Measurements from ENCODE around the gene MMS19. TPM values are rescaled to one million over a fixed set of nuclear protein-coding genes. Genes with fewer than 3 reads are reported as not detected.
"Not testable (repeated sequence)": the region's sequence is repeated elsewhere in the genome, so short reads cannot be mapped to it uniquely, and the experiment has no call there.

MMS19 gene
- total RNA-seq, 4 donors from 2014 or later, result 64.7 to 85.7 (median 75.2) TPM

- H3K36me3 ChIP-seq, result no peaks in the 10 kb centered on the region
- H3K27ac ChIP-seq, result no peak overlapping the region
- DNase-seq, result no peak
- intact Hi-C loops (cut with DNase I), result no loop called here
- H3K4me1 ChIP-seq, result peaks cover 0 to 4% of the 10 kb centered on the region in 2 donors
- no peak overlapping the region for H3K4me3 ChIP-seq (replicated peaks in 1 of 3)
- no peaks in the 10 kb centered on the region for H3K9me3 ChIP-seq
- no peaks in the 10 kb centered on the region for H3K27me3 ChIP-seq
- 72 to 79% methylated on average over 8 to 12 of the region's 12 CpGs for whole genome bisulfite sequencing, 2 donors
- TF ChIP-seq, protein P1, sequence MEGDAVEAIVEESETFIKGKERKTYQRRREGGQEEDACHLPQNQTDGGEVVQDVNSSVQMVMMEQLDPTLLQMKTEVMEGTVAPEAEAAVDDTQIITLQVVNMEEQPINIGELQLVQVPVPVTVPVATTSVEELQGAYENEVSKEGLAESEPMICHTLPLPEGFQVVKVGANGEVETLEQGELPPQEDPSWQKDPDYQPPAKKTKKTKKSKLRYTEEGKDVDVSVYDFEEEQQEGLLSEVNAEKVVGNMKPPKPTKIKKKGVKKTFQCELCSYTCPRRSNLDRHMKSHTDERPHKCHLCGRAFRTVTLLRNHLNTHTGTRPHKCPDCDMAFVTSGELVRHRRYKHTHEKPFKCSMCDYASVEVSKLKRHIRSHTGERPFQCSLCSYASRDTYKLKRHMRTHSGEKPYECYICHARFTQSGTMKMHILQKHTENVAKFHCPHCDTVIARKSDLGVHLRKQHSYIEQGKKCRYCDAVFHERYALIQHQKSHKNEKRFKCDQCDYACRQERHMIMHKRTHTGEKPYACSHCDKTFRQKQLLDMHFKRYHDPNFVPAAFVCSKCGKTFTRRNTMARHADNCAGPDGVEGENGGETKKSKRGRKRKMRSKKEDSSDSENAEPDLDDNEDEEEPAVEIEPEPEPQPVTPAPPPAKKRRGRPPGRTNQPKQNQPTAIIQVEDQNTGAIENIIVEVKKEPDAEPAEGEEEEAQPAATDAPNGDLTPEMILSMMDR (IDR thresholded peaks at IDR 0.05), result no peak
These were observed 34.9 kb upstream of the MMS19 start for GRCh38 chr10:97532935-97533671.

DNA sequence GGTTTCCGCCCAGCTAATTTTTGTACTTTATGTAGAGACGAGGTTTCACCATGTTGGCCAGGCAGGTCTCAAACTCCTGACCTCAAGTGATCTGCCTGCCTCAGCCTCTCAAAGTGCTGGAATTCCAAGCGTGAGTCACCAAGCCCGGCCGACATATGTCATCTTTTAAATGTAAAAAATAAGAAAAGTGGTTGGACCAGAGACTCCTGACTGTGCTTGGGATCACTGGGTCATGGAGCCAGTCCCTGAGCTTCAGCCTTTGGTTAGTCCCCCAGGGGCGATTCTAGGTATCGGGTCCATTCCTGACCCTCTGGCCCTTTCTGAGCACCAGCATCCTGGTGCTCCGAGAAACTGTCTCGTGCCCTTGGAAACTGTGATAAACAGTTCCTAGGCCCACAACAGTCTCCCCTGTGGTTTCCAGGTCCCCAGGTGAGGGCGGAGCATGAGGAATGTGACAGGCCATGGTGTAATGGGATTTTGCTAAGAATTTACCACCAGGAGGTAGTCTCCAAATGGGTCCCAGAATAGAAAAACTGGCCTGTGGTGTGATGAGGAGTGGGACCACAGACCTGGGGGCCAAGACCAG, 33.3 kb upstream of the MMS19 start:
- Histone ChIP-seq H3K36me3 (no peaks in the 10 kb centered on the region), H3K27me3 (no peaks in the 10 kb centered on the region), H3K4me1 (peaks cover 0 to 10% of the 10 kb centered on the region in 2 donors), H3K27ac (no peak overlapping the region), H3K9me3 (no peaks in the 10 kb centered on the region), H3K4me3 (replicated peaks in 1 of 3) (no peak overlapping the region)
- 89 to 94% methylated on average over 9 to 10 of the region's 10 CpGs for WGBS, 2 donors
- TF ChIP-seq POLR2A (IDR thresholded peaks at IDR 0.05), result no peak
- TF ChIP-seq, protein P1 (IDR thresholded peaks at IDR 0.05), result no peak
- DNase-seq, result no peak
- intact Hi-C loops (cut with DNase I), result no loop called here

GRCh38 chr10:97529685-97530465, 31.7 kb upstream of the MMS19 start:
- peaks cover under 1 to 12% of the 10 kb centered on the region in 2 donors for H3K4me1 ChIP-seq
- intact Hi-C loops (cut with DNase I), result no loop called here
- TF ChIP-seq, protein P1 (IDR thresholded peaks at IDR 0.05), result no peak
- no peak for TF ChIP-seq POLR2A (IDR thresholded peaks at IDR 0.05)
- H3K4me3 ChIP-seq (replicated peaks in 1 of 3), result no peak overlapping the region
- H3K27me3 ChIP-seq, result no peaks in the 10 kb centered on the region
- no peaks in the 10 kb centered on the region for H3K36me3 ChIP-seq
- DNase-seq, result no peak
- no peaks in the 10 kb centered on the region for H3K9me3 ChIP-seq
- H3K27ac ChIP-seq, result no peak overlapping the region
- 57 to 61% methylated on average over 11 of the region's 14 CpGs for WGBS, 2 donors

- intact Hi-C loops (cut with DNase I); H3K9me3 ChIP-seq; H3K27me3 ChIP-seq; H3K27ac ChIP-seq; H3K36me3 ChIP-seq; H3K4me3 ChIP-seq (replicated peaks in 1 of 3); DNase-seq: not testable (repeated sequence)
- no CpG with 5 or more reads among the region's 29 CpGs for WGBS, 2 donors
- H3K4me1 ChIP-seq, result peaks cover 5 to 17% of the 10 kb centered on the region in 2 donors
These were observed 30.7 kb upstream of the MMS19 start for GRCh38 chr10:97528876-97529275.

DNA sequence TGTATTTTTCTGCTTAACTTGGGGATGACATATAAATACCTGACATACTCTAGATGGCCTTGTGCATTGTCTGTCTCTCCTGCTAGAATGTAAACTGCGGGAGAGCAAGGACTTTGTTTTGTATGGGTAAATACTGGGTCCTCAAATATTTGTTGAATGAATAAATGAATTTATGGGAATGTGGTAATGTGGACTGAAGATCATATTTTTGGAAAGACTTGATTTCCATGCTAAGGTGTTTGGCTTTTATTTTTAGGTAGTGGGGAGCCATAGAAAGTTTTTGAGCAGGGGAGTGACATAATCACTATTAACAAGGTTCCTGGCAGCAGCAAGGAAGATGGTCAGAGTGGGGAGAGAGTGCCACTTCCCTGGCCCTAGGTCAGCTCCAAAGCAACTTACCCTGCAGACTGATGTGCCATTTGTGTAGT, 27.5 kb upstream of the MMS19 start:
- TF ChIP-seq POLR2A (IDR thresholded peaks at IDR 0.05), result no peak
- TF ChIP-seq, protein P1 (IDR thresholded peaks at IDR 0.05), result no peak
- Histone ChIP-seq H3K4me3 (replicated peaks in 1 of 3) (no peak overlapping the region), H3K4me1 (peaks cover 16 to 40% of the 10 kb centered on the region in 2 donors)

More for the DNA sequence above, 27.5 kb upstream of the MMS19 start:
- Histone ChIP-seq H3K27ac (no peak overlapping the region), H3K27me3 (no peaks in the 10 kb centered on the region), H3K36me3 (no peaks in the 10 kb centered on the region), H3K9me3 (no peaks in the 10 kb centered on the region)
- WGBS, 2 donors, result 96 to 100% methylated on average over 1 of the region's 1 CpG
- intact Hi-C loops (cut with DNase I), result no loop called here
- no peak for DNase-seq

Measured in thyroid gland (tissue), 4 donors.